SU-DHL-6 (cell line): ENCODE data around the gene FAM98C.

Source experiments
- CTCF ChIP-seq: fragments of 200-600 bp; sonication (generic); IDR thresholded peaks from one replicate; pipeline ENCODE4 v1.5.1; 2017; ENCODE audit warnings: antibody characterized with exemption, mild to moderate bottlenecking, low read length, moderate library complexity; ENCODE audit not compliant: insufficient read depth, poor library complexity, severe bottlenecking
- EZH2phosphoT487 ChIP-seq: fragments of 200-600 bp; sonication (generic), shearing (Covaris generic); conservative IDR thresholded peaks from 2 replicates; pipeline ENCODE4 v1.6.1; 2018; ENCODE audit warnings: mild to moderate bottlenecking, antibody characterized with exemption, low read length, moderate library complexity, mixed read lengths

DNA sequence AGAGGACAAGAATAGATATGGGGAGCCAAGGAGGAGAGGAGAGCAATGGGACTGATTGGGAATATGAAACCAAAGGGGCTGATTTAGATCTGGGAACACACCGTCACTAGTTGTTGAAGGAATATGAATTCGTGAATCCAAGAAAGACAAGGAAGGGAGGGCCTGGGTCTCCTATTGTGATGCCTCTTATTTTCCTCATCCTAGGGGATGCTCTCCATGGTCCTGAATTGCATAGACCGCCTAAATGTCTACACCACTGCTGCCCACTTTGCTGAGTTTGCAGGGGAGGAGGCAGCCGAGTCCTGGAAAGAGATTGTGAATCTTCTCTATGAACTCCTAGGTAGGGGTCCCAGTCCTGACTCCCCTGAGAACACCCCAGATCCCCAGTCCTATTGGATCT lies 52.1 kb downstream of the FAM98C start:
- TF ChIP-seq CTCF = no peak
- TF ChIP-seq EZH2phosphoT487 = no peak
